Inflammatory macrophage (primary cell): Measurements from ENCODE around the gene KLHL26.
A peak's percentile ranks its signal among the peaks of the same experiment; 100 is the strongest.
"Not testable (repeated sequence)": the region's sequence is repeated elsewhere in the genome, so short reads cannot be mapped to it uniquely, and the experiment has no call there.

Experiments used
- DNase-seq, 2 donors: peaks; one replicate each; pipeline ENCODE4 v3.0.0-alpha.2; 2020 to 2022
- total RNA-seq, 18 experiments: gene quantifications; one replicate each; lab custom pipeline; 2026; ENCODE audit warnings: mixed read lengths in 6 of 18, inconsistent platforms in 2 of 18; lab: John Stamatoyannopoulos, UW

KLHL26 gene, protein sequence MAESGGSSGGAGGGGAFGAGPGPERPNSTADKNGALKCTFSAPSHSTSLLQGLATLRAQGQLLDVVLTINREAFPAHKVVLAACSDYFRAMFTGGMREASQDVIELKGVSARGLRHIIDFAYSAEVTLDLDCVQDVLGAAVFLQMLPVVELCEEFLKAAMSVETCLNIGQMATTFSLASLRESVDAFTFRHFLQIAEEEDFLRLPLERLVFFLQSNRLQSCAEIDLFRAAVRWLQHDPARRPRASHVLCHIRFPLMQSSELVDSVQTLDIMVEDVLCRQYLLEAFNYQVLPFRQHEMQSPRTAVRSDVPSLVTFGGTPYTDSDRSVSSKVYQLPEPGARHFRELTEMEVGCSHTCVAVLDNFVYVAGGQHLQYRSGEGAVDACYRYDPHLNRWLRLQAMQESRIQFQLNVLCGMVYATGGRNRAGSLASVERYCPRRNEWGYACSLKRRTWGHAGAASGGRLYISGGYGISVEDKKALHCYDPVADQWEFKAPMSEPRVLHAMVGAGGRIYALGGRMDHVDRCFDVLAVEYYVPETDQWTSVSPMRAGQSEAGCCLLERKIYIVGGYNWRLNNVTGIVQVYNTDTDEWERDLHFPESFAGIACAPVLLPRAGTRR
- 1.8 to 13.0 (median 6.5) reads per million in 18 experiments for total RNA-seq

- DNase-seq, result no peak
Observed at GRCh38 chr19:18636969-18637629, at the start of gene KLHL26. TSS of gene KLHL26 (plus strand) at chr19:18637028. CDS start at chr19:18637055, 27 bp downstream.

DNA sequence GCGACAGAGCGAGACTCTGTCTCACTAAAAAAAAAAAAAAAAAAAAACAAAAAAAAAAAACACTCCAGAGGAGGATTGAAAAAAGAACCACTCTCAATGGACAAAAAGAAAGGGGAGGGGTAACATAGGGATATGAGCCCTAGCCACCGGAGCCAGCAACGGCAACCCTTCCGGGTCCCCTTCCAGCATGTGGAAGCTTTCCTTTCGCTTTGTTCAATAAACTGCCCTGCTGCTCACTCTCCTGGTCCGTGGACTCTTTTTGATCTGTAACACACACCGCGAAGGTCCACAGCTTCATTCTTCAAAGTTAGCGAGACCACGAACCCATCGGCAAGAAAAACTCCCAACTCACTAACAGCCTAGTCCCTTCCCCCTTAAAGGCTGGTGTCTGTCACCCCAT, 49.3 kb upstream of the KLHL26 start:
- DNase-seq, result no peak

- peak in 1 of 2 donors; percentile 12 for DNase-seq
Observed at GRCh38 chr19:18587962-18588610, 48.7 kb upstream of the KLHL26 start.

DNA sequence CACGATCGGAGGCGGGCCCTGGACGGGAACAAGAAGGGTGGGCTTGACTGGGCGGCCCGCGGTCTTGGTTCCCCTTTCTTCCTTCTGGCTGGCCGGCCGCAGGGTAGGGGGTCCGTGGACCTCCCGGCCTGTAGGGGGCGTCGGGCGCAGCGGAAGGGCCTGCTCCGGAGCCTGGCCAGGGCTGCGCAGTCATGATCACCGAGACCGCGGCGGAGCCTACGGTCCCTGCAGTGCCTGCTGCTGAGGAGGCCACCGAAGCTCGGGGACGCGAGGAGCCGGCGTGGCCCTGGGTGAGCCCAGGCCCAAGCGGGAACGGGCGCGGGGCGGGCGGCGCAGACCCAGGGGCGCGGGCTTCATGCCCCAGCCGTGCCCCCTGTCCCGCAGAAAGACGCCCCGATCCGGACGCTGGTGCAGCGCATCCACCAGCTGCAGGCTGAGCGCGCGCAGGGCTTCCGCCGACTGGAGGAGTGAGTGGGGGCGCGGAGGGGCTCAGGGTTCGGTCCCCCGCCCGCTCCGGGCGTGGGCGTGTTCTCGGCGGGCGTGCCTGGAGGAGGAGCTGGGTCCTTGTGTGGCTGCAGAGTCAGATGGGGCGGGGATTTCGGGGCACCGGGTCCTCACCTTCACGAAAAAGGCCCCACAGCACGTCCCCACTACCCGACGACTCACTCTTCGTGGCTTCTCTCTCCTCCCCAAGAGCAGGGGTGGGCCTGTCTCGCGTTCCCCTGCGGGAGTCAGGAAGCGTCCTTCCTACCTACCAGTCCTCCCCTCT, 48.0 kb upstream of the KLHL26 start, which contains the start of gene REX1BD:
Gene REX1BD (plus strand): TSS at position 188 of the 769 bp plus-strand sequence. CDS start 4 bp downstream, at position 192.
- peak; percentile 90 to 94 for DNase-seq

DNA sequence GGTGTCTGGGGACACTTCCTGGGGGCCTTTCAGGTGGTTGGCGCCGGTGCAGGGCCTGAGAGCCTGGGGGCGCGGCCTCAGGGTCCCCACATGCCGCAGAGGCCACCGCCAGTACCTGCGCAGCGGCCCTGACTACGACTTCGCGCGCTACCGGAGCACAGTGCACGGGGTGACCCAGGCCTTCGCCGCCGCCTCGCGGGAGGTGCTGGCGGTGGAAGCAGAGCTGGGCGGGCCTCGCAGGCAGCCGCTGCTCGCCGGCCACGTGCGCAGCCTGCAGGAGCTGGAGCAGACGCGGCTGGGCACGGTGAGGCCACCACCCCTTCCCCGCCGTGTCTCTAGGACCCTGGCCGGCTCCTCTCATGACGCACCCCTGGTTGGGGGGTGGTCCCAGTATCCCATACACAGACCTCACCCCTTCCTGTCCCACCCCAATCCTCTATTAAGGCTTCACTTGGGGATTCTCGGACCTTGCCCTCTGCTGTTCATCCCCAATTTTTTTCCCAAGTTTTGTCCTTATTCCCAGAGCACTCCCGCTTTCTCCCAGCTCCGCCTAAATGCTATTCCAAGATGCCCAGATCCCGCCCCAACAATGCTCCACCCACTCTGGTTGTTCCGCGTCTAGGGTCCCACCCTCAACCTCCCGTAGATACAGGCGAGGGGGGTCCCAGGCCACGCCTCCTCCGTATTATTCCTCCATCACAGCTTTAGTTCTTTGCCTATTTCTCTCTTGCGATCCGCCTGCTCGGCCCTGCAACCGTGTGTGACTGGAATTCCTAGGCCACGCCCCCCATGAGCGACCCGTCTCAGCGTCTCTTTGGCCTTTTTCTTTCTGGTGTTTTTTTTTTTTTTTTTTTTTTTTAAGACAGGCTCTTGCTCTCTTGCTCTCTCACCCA, 47.2 kb upstream of the KLHL26 start:
- DNase-seq, result peak; percentile 43 to 74

DNA sequence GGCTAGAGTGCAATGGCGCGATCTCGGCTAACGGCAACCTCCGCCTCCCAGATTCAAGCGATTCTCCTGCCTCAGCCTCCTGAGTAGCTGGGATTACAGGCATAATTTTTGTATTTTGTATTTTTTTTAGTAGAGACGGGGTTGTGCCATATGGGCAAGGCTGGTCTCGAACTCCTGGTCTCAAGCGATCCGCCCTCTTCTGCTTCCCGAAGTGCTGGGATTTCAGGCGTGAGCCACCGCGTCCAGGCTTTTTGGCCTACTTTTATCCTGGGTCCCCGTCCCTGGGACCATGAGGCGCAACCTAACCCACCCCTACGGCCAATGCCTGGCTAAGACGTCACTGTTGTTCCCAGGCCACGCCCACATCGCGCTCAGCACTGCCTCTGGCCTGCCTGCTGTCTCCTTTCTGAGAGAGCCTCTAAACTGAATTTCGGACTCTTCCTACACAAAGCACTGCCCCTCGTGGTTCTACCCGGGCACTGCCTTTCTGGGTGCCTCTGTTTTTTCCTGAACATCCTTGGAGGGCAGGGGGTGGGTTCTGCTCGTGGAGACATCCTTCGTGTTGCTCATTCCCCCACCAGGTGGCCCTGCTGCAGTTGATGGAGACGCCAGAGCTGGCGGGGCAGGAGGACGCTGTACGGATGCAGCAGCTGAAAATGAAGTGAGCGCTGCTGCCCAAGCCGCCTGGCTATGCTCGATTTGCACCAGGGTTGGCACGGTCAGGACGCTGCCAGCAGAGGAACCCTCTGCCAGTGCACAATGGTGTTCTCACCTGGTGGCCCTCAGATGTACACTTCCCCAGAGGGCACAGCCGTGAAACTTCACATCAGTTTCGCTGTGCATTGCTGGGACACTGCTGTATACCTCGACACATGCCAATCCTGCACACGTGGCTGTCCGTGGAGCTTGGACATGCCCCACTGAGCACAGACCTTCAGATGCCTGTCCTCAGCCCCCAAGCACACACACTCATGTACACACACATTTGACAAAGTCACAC, 46.3 kb upstream of the KLHL26 start:
- DNase-seq, result peak; percentile 15 to 17

DNA sequence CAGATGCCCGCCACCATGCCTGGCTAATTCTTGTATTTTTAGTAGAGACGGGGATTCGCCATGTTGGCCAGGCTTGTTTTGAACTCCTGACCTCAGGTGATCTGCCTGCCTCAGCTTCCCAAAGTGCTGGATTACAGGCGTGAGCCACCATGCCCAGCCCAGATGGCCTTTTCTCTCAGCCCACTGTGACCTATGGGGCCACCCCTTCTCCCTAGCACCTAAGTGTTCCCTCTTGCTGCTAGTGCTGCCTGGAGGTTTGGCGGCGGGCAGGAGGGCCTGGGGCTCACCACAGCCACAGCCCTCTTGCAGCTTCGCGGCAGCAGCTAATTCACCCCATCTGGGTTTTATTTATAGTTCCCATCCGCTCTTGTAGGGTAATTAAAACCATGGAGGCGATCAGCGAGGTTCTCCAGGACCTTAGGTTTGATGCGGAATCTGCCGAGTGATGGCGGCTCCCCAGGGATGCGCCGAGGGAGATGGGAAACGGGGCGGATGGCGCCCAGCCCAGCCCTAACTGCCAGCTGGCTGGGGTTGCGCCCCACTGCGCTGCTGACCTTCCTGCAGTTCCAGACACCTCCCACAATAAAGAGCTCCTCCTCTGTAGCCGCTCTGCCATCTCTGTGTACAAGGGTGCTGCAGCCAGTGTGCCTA, 45.0 kb upstream of the KLHL26 start:
- DNase-seq, result no peak

DNA sequence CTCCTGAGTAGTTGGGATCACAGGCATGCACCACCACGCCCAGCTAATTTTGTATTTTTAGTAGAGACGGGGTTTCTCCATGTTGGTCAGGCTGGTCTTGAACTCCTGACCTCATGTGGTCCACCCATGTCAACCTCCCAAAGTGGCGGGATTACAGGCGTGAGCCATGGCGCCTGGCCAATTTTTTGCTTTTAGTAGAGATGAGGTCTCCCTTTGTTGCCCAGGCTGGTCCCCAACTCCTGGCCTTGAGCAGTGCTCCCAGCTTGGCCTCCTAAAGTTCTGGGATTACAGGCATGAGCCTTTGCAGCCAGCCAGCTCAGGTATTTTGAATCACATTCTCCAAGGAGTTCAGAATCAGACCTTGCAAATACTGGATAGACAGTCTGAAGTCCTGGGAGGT, 44.1 kb upstream of the KLHL26 start:
- not testable (repeated sequence) for DNase-seq

GRCh38 chr19:18593367-18594095, 43.3 kb upstream of the KLHL26 start:
- DNase-seq, result no peak

GRCh38 chr19:18594096-18594823, 42.6 kb upstream of the KLHL26 start:
- DNase-seq, result peak; percentile 65 to 84

DNA sequence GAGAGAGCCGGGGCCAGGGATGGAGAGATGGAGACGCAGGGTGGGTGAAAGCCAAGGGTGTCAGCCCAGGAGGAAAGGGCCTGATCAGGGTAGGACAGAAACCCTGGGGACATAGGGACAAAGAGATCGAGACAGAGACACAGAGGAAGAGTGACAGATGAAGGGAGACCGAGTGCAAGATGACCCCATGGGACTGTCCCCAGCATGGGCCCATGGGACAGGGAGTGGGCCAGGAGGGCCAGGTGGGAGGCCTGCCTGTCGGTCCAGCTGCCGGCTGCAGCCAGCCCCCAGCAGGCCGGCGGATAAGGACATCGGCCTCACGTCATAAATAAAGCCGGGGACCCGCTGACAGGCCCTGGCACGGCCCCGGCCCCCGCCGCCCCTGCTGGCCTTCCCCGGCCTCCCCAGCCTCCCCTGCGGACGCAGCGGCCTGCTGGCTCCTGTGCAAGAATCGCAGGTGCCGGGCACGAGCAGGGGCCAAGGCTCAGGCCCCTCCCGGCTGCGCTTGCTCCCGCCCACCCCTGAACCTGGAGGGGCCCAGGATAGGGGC, 41.9 kb upstream of the KLHL26 start:
- no peak for DNase-seq

DNA sequence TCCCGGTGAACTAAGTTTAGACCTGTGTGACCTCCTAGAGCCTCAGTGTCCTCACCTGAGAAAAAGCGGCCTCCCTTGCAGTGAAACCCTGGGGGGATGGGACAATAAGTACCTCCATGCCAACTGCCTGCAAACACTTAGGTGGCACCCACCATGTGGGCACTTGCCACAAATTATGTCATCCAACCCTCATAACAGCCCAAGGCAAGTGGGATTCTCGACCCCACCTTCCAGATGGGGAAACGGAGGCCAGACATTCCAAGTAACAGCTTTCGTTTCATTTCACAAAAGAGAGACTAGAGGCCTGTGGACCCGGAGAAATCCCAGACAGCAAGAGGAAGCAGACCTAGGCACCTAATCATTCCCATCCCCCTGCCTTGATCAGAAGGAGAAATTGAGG, 41.4 kb upstream of the KLHL26 start:
- no peak for DNase-seq

DNA sequence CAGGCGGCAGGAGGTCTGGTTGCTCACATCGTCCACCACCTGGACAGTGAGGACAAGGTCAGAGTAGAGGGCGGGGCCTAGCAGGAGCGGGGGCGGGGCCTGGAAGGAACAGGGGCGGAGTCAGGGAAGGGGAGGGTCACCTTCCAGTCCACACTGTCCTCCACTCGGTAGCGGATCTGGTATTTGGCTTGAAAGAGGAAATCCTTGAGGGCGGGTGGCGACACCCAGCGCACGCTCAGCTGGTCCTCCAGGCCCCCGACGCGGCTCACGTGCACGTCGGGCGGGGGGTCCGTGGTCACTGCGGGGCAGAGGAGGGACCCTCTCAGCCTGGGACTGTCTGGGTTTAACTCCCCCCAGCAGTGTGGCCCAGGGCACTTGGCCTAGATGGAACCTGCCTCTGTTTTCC, 40.1 kb upstream of the KLHL26 start:
- DNase-seq, result peak; percentile 79 to 81

DNA sequence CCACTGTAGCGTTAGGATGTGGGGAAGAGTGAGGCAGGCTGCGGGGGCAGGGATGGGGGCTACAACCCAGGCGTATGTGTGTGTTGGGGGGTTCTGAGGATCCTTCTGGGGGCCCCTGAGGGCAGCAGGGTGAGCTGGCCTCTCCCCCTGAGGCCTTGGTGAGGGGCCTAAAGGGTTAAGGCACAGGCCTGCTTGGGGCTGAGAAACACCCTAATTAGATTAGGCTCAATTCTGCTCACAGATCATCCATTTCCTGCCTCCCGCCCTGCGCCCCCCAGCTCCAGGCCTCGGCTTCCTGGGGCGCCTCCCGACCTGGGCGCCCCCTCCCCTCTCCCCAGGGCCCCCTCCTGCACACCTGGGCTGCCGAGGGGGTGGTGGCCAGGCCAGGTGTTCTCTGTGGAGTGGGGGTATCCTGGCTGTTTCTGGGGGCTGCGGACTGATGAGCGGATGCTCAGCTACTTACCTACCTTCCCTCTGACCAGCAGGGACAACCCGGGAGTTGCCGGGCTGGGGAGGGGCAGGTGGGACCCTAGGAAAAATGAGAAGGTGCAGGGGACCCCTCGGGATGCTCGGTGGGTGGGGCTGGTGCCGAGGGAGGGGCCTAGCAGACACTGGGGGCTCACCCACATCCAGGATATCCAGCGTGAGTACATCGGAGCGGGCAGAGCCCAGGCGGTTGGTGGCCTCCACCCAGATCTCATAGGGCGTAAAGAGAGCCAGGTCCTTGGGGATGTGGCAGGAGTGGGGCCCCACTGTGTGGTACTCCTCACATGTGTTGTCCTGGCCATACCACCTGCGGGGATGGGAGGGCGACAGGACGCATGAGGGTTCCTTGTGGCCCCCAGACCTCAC, 38.8 kb upstream of the KLHL26 start:
- DNase-seq, result no peak

DNA sequence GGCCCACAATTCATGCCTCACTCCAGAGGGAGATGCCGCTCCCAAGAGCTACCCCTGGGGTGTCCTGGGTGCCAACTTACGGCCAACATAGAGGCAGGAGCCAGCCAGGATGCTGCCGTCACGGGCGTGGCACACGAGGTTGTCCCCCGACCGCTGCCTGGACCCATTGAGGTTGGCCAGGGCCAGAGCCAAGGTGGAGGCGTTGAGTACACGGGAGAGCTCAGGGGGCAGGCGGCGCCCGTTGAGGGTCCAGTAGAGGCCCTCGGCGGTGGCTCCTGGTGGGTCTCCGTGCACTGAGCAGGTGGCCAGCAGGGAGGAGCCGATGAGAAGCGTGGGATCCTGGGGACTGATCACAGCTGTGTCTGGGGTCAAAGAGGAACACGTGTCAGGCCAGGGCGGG, 37.3 kb upstream of the KLHL26 start:
- DNase-seq, result no peak

DNA sequence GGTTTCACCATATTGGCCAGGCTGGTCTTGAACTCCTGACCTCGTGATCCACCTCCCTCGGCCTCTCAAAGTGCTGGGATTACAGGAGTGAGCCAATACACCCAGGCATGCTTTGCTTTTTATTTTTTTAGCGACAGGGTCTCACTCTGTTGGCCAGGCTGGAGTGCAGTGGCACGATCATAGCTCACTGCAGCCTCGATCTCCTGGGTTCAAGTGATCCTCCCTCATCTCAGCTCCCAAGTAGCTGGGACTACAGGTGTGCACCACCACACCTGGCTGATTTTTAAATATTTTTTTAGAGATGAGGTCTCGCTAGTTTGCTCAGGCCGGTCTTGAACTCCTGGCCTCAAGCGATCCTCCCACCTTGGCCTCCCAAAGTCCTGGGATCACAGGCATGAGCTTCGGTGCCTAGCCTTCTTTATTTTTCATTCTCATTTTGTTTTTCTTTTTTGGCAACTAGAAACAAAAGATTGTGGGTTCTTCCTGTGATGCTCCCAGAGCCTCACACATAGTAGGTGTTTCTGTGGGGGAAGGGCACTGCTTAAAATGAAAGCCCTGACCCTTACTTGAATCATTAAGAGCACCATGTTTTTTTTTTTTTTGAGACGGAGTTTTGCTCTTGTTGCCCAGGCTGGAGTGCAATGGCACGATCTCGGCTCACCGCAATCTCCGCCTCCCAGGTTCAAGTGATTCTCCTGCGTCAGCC, 36.0 kb upstream of the KLHL26 start:
- not testable (repeated sequence) for DNase-seq
